Measurements from ENCODE around the gene MSI2. TPM values are rescaled to one million over a fixed set of nuclear protein-coding genes. Genes with fewer than 3 reads are reported as not detected.

MSI2 gene
- total and polyA plus RNA-seq, 2 experiments from 2014 or later = 18.9 to 41.8 TPM

DNA sequence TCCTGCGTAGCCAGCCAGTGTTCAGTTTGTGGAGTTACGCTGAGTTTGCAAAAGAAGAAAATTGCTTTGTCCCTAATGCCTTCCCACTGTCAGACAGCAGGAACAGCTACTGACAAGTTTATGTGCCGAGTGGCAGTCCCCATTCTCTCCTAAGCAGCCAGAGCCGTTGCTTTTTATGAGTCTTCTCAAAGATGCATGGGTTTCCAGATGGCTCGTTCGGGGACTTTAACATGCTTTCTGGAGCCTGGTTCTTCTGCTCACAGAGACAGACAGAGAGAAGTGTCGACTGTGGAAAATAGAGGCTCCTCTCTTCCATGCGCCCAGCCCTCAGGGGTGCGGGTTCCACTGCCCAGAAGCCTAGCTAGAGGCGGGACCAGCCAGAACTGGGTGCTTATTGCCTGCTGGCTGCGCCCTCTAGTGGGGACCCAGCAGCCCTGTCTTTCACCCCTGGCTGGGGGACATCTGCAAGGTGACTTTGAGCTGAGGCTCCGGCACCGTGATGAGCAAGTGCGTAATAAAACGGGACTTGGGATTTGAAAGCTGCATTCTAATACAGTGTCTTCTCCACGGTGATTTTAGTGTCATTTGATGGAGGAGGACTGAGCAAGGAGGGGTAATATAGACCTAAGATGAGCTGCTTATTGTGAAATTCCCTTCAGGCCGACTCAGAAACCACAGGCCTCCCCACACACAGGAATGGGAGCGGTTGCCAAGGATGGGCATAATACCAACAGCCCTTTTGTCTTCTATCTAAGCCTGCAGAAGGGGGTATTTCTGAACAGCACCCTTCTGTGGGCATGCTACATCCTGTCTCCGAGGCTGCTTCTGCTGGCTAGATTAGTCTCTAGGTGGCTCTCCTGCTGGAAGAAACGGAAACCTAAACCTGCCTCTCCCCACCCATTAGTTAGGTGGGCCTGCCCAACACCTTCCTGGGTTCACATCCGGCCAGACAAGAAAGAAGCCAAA is 415.6 kb downstream of the MSI2 start:
- Histone ChIP-seq H3K4me3 (no peak overlapping the region), H2AFZ (no peak overlapping the region), H3K79me2 (replicated peaks; ENCODE audit: insufficient read depth) (no peaks in the 10 kb centered on the region), H4K20me1 (replicated peaks; ENCODE audit: insufficient read depth) (no peaks in the 10 kb centered on the region; the same call in none of the 2 replicates), H3K27me3 (ENCODE audit: insufficient read depth) (no peaks in the 10 kb centered on the region), H3K4me2 (no peak overlapping the region), H3K36me3 (ENCODE audit: insufficient read depth) (no peaks in the 10 kb centered on the region), H3K27ac (ENCODE audit: low read depth) (no peak overlapping the region), H3K9me2 (ENCODE audit: insufficient read depth) (no peaks in the 10 kb centered on the region), H3K4me1 (ENCODE audit: insufficient read depth) (peaks cover 3% of the 10 kb centered on the region; the same call in 1 of the 2 replicates), H3F3A (replicated peaks; ENCODE audit: low read depth) (no peaks in the 10 kb centered on the region)
- Mint-ChIP-seq H3K36me3 (ENCODE audit: low read depth) (no peaks in the 10 kb centered on the region), H3K4me3 (no peak overlapping the region), H3K27ac (no peak overlapping the region), H3K4me1 (peaks cover 22% of the 10 kb centered on the region), H3K9me3 (no peaks in the 10 kb centered on the region), H3K27me3 (ENCODE audit: insufficient read depth, low read depth, poor library complexity) (peaks cover 8% of the 10 kb centered on the region)
- DNase-seq (ENCODE audit: low spot score) (peak; percentile 95), ATAC-seq (peak; percentile 99)
- no peak for TF ChIP-seq ZNF114 (CRISPR knock-in tag; IDR thresholded peaks at IDR 0.05)
- peak; percentile 94 to 95 for TF ChIP-seq CTCF (conservative IDR thresholded peaks at IDR 0.05; ENCODE audit: low read depth in 2 of 2)

- Histone ChIP-seq H3K27ac (ENCODE audit: low read depth) (no peak overlapping the region), H3K9me2 (ENCODE audit: insufficient read depth) (no peaks in the 10 kb centered on the region), H3K79me2 (replicated peaks; ENCODE audit: insufficient read depth) (no peaks in the 10 kb centered on the region), H3F3A (replicated peaks; ENCODE audit: low read depth) (no peaks in the 10 kb centered on the region), H4K20me1 (replicated peaks; ENCODE audit: insufficient read depth) (no peaks in the 10 kb centered on the region; the same call in none of the 2 replicates), H3K36me3 (ENCODE audit: insufficient read depth) (no peaks in the 10 kb centered on the region), H3K4me3 (no peak overlapping the region), H3K4me1 (ENCODE audit: insufficient read depth) (peaks cover 3% of the 10 kb centered on the region; the same call in 1 of the 2 replicates), H3K27me3 (ENCODE audit: insufficient read depth) (no peaks in the 10 kb centered on the region), H2AFZ (no peak overlapping the region), H3K4me2 (no peak overlapping the region)
- no peak for DNase-seq (ENCODE audit: low spot score)
- H3K27me3 Mint-ChIP-seq (ENCODE audit: insufficient read depth, low read depth, poor library complexity) = peaks cover 10% of the 10 kb centered on the region
- H3K36me3 Mint-ChIP-seq (ENCODE audit: low read depth) = no peaks in the 10 kb centered on the region
- H3K27ac Mint-ChIP-seq = no peak overlapping the region
- ATAC-seq = no peak
- no peak overlapping the region for H3K4me3 Mint-ChIP-seq
- H3K9me3 Mint-ChIP-seq = no peaks in the 10 kb centered on the region
- H3K4me1 Mint-ChIP-seq = peaks cover 22% of the 10 kb centered on the region
- TF ChIP-seq REST (IDR thresholded peaks at IDR 0.05; ENCODE audit: unreplicated experiment) = no peak
- TF ChIP-seq NANOG (IDR thresholded peaks at IDR 0.05; ENCODE audit: borderline replicate concordance) = no peak
- no peak for TF ChIP-seq POLR2AphosphoS5 (IDR thresholded peaks at IDR 0.05; ENCODE audit: low read depth)
- TF ChIP-seq JUNB (IDR thresholded peaks at IDR 0.05; ENCODE audit: unreplicated experiment) = no peak
- no peak for TF ChIP-seq EZH2phosphoT487 (IDR thresholded peaks at IDR 0.05; ENCODE audit: unreplicated experiment)
- no peak for TF ChIP-seq ZNF331 (CRISPR knock-in tag; IDR thresholded peaks at IDR 0.05; ENCODE audit: low read depth)
- TF ChIP-seq, protein P1, sequence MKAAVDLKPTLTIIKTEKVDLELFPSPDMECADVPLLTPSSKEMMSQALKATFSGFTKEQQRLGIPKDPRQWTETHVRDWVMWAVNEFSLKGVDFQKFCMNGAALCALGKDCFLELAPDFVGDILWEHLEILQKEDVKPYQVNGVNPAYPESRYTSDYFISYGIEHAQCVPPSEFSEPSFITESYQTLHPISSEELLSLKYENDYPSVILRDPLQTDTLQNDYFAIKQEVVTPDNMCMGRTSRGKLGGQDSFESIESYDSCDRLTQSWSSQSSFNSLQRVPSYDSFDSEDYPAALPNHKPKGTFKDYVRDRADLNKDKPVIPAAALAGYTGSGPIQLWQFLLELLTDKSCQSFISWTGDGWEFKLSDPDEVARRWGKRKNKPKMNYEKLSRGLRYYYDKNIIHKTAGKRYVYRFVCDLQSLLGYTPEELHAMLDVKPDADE (IDR thresholded peaks at IDR 0.05) = no peak
- TF ChIP-seq CREB1 (CRISPR knock-in tag; IDR thresholded peaks at IDR 0.05; ENCODE audit: low read depth) = no peak
These were observed 416.6 kb downstream of the MSI2 start for GRCh38 chr17:57672971-57673370.

All from GM23338 (cell line).